ENCODE measurements around the gene COL5A1.

COL5A1 gene

GRCh38 chr9:134770972-134771971 is 129.7 kb downstream of the COL5A1 start:
- DNase-seq (ENCODE audit: low spot score), result no peak

- DNase-seq (ENCODE audit: low spot score), result no peak
Measured at GRCh38 chr9:134772331-134772730, 130.7 kb downstream of the COL5A1 start.

- DNase-seq (ENCODE audit: low spot score), result no peak
Measured at GRCh38 chr9:134773842-134774241, 132.2 kb downstream of the COL5A1 start.

- no peak for DNase-seq (ENCODE audit: low spot score)
Measured at GRCh38 chr9:134774410-134774809, 132.8 kb downstream of the COL5A1 start.

GRCh38 chr9:134775081-134775951 is 133.7 kb downstream of the COL5A1 start:
- no peak for DNase-seq (ENCODE audit: low spot score)

GRCh38 chr9:134776080-134776796 is 134.6 kb downstream of the COL5A1 start:
- no peak for DNase-seq (ENCODE audit: low spot score)

GRCh38 chr9:134777153-134777552 is 135.6 kb downstream of the COL5A1 start:
- no peak for DNase-seq (ENCODE audit: low spot score)

- DNase-seq (ENCODE audit: low spot score), result no peak
Measured at GRCh38 chr9:134778156-134778555, 136.6 kb downstream of the COL5A1 start.

- no peak for DNase-seq (ENCODE audit: low spot score)
Measured at GRCh38 chr9:134778841-134779411, 137.3 kb downstream of the COL5A1 start.

- no peak for DNase-seq (ENCODE audit: low spot score)
Measured at GRCh38 chr9:134779640-134780039, 138.0 kb downstream of the COL5A1 start.

GRCh38 chr9:134781591-134782302 is 140.1 kb downstream of the COL5A1 start:
- DNase-seq (ENCODE audit: low spot score), result no peak

GRCh38 chr9:134782921-134783698 is 141.5 kb downstream of the COL5A1 start:
- DNase-seq (ENCODE audit: low spot score), result no peak

GRCh38 chr9:134783699-134784039 is 142.1 kb downstream of the COL5A1 start:
- DNase-seq (ENCODE audit: low spot score), result no peak

- DNase-seq (ENCODE audit: low spot score), result no peak
Measured at GRCh38 chr9:134784577-134785305, 143.1 kb downstream of the COL5A1 start.

- DNase-seq (ENCODE audit: low spot score), result no peak
Measured at GRCh38 chr9:134785325-134786108, 143.9 kb downstream of the COL5A1 start.

GRCh38 chr9:134787601-134788531 is 146.3 kb downstream of the COL5A1 start:
- no peak for DNase-seq (ENCODE audit: low spot score)

GRCh38 chr9:134789168-134789567 is 147.6 kb downstream of the COL5A1 start:
- DNase-seq (ENCODE audit: low spot score), result no peak

- no peak for DNase-seq (ENCODE audit: low spot score)
Measured at GRCh38 chr9:134791009-134791408, 149.4 kb downstream of the COL5A1 start.

Measured in hematopoietic multipotent progenitor cell treated with erythropoietin and hydrocortisone succinate and interleukin-3 and kit ligand, for 17 days (in vitro differentiated cells).